Measurements from ENCODE around the gene TRIM65.

- TF ChIP-seq CTCF (IDR thresholded peaks at IDR 0.05; ENCODE audit: low read depth, low read length, poor library complexity, severe bottlenecking) (peak; percentile 32), EZH2phosphoT487 (IDR thresholded peaks at IDR 0.05; ENCODE audit: borderline replicate concordance, low read length) (no peak)
Observed at GRCh38 chr17:75895370-75896155, 1.2 kb downstream of the TRIM65 start.

Measured in DOHH2 (cell line).